Upper lobe of left lung (tissue), 4 donors: ENCODE results near the gene CDK11A.
"Not testable (repeated sequence)": the region's sequence is repeated elsewhere in the genome, so short reads cannot be mapped to it uniquely, and the experiment has no call there.

ENCODE experiments used
- EP300 ChIP-seq, 4 donors: sonication (generic); formaldehyde crosslinking; IDR thresholded peaks; one replicate each; pipeline ENCODE4 v1.5.1; 2017; ENCODE audit warnings: antibody characterized with exemption in 4 of 4, control low read depth in 2 of 4
- POLR2A ChIP-seq, 4 donors: fragments of 450-650 bp; IDR thresholded peaks; one replicate each; pipeline ENCODE4 v1.5.1; 2016 to 2017; ENCODE audit warnings: antibody characterized with exemption in 4 of 4, mild to moderate bottlenecking in 2 of 4
- POLR2AphosphoS5 ChIP-seq, 2 donors: sonication (generic); formaldehyde crosslinking; IDR thresholded peaks; one replicate each; pipeline ENCODE4 v1.5.1; 2017; ENCODE audit warnings: antibody characterized with exemption in 2 of 2
- TF ChIP-seq, protein P1 (sequence below), 6 experiments: fragments of 450-650 bp in 4 of 6; fragments of 200-600 bp in 2 of 6; sonication (generic) in 2 of 6; IDR thresholded peaks; one replicate each; pipeline ENCODE4 v1.5.1; 2016 to 2019; ENCODE audit warnings: antibody characterized with exemption in 6 of 6

DNA sequence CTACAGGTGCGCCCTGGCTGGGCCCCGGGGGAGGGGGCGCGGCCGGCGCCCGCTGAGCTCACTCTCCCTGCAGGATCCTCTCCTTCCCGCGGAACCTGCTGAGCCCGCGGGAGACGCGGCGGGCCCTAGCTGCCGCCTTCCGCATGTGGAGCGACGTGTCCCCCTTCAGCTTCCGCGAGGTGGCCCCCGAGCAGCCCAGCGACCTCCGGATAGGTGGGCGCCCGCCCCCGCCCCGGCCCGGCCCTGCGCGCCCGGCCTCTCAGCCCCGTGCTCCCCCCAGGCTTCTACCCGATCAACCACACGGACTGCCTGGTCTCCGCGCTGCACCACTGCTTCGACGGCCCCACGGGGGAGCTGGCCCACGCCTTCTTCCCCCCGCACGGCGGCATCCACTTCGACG lies 24.1 kb downstream of the CDK11A start:
- not testable (repeated sequence) for TF ChIP-seq POLR2A, POLR2AphosphoS5, EP300 (IDR thresholded peaks at IDR 0.05)
- TF ChIP-seq, protein P1, sequence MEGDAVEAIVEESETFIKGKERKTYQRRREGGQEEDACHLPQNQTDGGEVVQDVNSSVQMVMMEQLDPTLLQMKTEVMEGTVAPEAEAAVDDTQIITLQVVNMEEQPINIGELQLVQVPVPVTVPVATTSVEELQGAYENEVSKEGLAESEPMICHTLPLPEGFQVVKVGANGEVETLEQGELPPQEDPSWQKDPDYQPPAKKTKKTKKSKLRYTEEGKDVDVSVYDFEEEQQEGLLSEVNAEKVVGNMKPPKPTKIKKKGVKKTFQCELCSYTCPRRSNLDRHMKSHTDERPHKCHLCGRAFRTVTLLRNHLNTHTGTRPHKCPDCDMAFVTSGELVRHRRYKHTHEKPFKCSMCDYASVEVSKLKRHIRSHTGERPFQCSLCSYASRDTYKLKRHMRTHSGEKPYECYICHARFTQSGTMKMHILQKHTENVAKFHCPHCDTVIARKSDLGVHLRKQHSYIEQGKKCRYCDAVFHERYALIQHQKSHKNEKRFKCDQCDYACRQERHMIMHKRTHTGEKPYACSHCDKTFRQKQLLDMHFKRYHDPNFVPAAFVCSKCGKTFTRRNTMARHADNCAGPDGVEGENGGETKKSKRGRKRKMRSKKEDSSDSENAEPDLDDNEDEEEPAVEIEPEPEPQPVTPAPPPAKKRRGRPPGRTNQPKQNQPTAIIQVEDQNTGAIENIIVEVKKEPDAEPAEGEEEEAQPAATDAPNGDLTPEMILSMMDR (IDR thresholded peaks at IDR 0.05): not testable (repeated sequence)
